Mesenchymal stem cell (in vitro differentiated cells and primary cell): Measurements from ENCODE around the gene ANKMY1.
A peak's percentile ranks its signal among the peaks of the same experiment; 100 is the strongest.

Experiments
- DNase-seq: peaks from one replicate; pipeline ENCODE4 v3.0.0-alpha.2; 2013
- H2AFZ ChIP-seq: one replicate; pipeline ENCODE4 v1.6.1; 2013; ENCODE audit warnings: low read depth, mild to moderate bottlenecking, control low read depth, inconsistent platforms, low read length, moderate library complexity
- H2AK5ac ChIP-seq: 2 replicates; pipeline ENCODE4 v1.6.1; 2013; ENCODE audit warnings: low read length, moderate library complexity, mild to moderate bottlenecking, inconsistent platforms; ENCODE audit not compliant: severe bottlenecking
- H2BK120ac ChIP-seq: one replicate; pipeline ENCODE4 v1.6.1; 2013; ENCODE audit warnings: low read depth, mild to moderate bottlenecking, inconsistent platforms, low read length, moderate library complexity
- H2BK12ac ChIP-seq, 2 experiments: one replicate each; pipeline ENCODE4 v1.6.1; 2013; ENCODE audit warnings: inconsistent platforms in 2 of 2, low read length in 2 of 2, mild to moderate bottlenecking in 2 of 2, moderate library complexity in 2 of 2, control low read depth in 1 of 2
- H2BK15ac ChIP-seq: one replicate; pipeline ENCODE4 v1.6.1; 2013; ENCODE audit warnings: mild to moderate bottlenecking, low read depth, inconsistent platforms; ENCODE audit not compliant: poor library complexity, severe bottlenecking
- H2BK5ac ChIP-seq: 2 replicates; pipeline ENCODE4 v1.6.1; 2013; ENCODE audit warnings: low read depth, mild to moderate bottlenecking, low read length, control low read depth, inconsistent platforms; ENCODE audit not compliant: poor library complexity, severe bottlenecking
- H3K14ac ChIP-seq, 2 experiments: one replicate each; pipeline ENCODE4 v1.6.1; 2013; ENCODE audit warnings: inconsistent platforms in 2 of 2, low read length in 2 of 2, control low read depth in 1 of 2, mild to moderate bottlenecking in 1 of 2, moderate library complexity in 1 of 2
- H3K18ac ChIP-seq, 2 experiments: one replicate each; pipeline ENCODE4 v1.6.1; 2013; ENCODE audit warnings: inconsistent platforms in 2 of 2, low read length in 2 of 2, control low read depth in 1 of 2, low read depth in 1 of 2, mild to moderate bottlenecking in 1 of 2
- H3K23ac ChIP-seq, 2 experiments: one replicate each; pipeline ENCODE4 v1.6.1; 2013; ENCODE audit warnings: inconsistent platforms in 2 of 2, low read length in 2 of 2, mild to moderate bottlenecking in 2 of 2, moderate library complexity in 2 of 2, control low read depth in 1 of 2
- H3K27ac ChIP-seq: 2 replicates; pipeline ENCODE4 v1.5.1; 2013; ENCODE audit warnings: mild to moderate bottlenecking, moderate library complexity, low read length, control low read depth, inconsistent platforms; ENCODE audit not compliant: poor library complexity, severe bottlenecking
- H3K27me3 ChIP-seq, 2 experiments: 2 replicates each; pipeline versions ENCODE4 v1.6.1 to v1.7.0; 2013; ENCODE audit warnings: low read length in 2 of 2, mild to moderate bottlenecking in 2 of 2, moderate library complexity in 2 of 2, control low read depth in 1 of 2, inconsistent platforms in 1 of 2; ENCODE audit not compliant: control insufficient read depth in 1 of 2, insufficient read depth in 1 of 2
- H3K36me3 ChIP-seq, 2 experiments: 2 replicates each; pipeline versions ENCODE4 v1.6.1 to v1.7.0; 2013; ENCODE audit warnings: low read length in 2 of 2, control low read depth in 1 of 2, inconsistent platforms in 1 of 2, low read depth in 1 of 2, mild to moderate bottlenecking in 1 of 2; ENCODE audit not compliant: insufficient read depth in 2 of 2, control insufficient read depth in 1 of 2
- H3K4ac ChIP-seq, 2 experiments: one replicate each; pipeline ENCODE4 v1.6.1; 2013; ENCODE audit warnings: inconsistent platforms in 2 of 2, low read length in 2 of 2, mild to moderate bottlenecking in 2 of 2, moderate library complexity in 2 of 2, control low read depth in 1 of 2, low read depth in 1 of 2
- H3K4me1 ChIP-seq: 2 replicates; pipeline ENCODE4 v1.6.1; 2013; ENCODE audit warnings: low read depth, low read length, control low read depth; ENCODE audit not compliant: control insufficient read depth, insufficient read depth
- H3K4me2 ChIP-seq: 2 replicates; pipeline ENCODE4 v1.6.1; 2013; ENCODE audit warnings: low read length, mild to moderate bottlenecking, inconsistent platforms; ENCODE audit not compliant: poor library complexity, severe bottlenecking
- H3K4me3 ChIP-seq, 2 experiments: 2 replicates each; pipeline versions ENCODE4 v1.5.1 to v1.7.0; 2013; ENCODE audit warnings: low read length in 2 of 2, mild to moderate bottlenecking in 2 of 2, control low read depth in 1 of 2, low read depth in 1 of 2; ENCODE audit not compliant: insufficient read depth in 1 of 2
- H3K79me1 ChIP-seq: replicated peaks from 2 replicates; pipeline ENCODE4 v1.6.1; 2013; ENCODE audit warnings: mild to moderate bottlenecking, control low read depth, low read length, inconsistent platforms; ENCODE audit not compliant: poor library complexity, severe bottlenecking
- H3K9ac ChIP-seq: 2 replicates; pipeline ENCODE4 v1.7.0; 2013; ENCODE audit warnings: mild to moderate bottlenecking, low read length, moderate library complexity
- H3K9me3 ChIP-seq: 2 replicates; pipeline ENCODE4 v1.7.0; 2013; ENCODE audit warnings: mild to moderate bottlenecking, low read length; ENCODE audit not compliant: control insufficient read depth
- H4K8ac ChIP-seq: one replicate; pipeline ENCODE4 v1.6.1; 2013; ENCODE audit warnings: inconsistent platforms, mild to moderate bottlenecking, low read length, moderate library complexity
- H4K91ac ChIP-seq: one replicate; pipeline ENCODE4 v1.6.1; 2013; ENCODE audit warnings: mild to moderate bottlenecking, low read length, inconsistent platforms
- WGBS: methylation state at CpG from one replicate; pipeline ENCODE4 v1.1.7; 2013; ENCODE audit warnings: mixed read lengths; 5-methylcytosine and 5-hydroxymethylcytosine counted together

The ANKMY1 gene

GRCh38 chr2:240520130-240520973 is 37.4 kb downstream of the ANKMY1 start:
- no peak for DNase-seq
- Histone ChIP-seq H2BK15ac (no peak overlapping the region), H3K9ac (peak overlapping the region; percentile 44), H2BK12ac (no peak overlapping the region), H3K27ac (no peak overlapping the region), H2AK5ac (no peak overlapping the region), H2AFZ (no peak overlapping the region), H4K8ac (no peak overlapping the region), H2BK120ac (no peak overlapping the region), H3K23ac (no peak overlapping the region), H3K4me3 (peak overlapping the region in 1 of 2 experiments; percentile 64), H3K79me1 (no peaks in the 10 kb centered on the region), H4K91ac (no peak overlapping the region), H2BK5ac (no peak overlapping the region), H3K27me3 (peaks cover 4 to 7% of the 10 kb centered on the region in 2 experiments), H3K4me1 (peaks cover 3% of the 10 kb centered on the region), H3K4ac (no peak overlapping the region), H3K14ac (peak overlapping the region in 1 of 2 experiments; percentile 81), H3K4me2 (no peak overlapping the region), H3K18ac (no peak overlapping the region), H3K9me3 (peaks cover 7% of the 10 kb centered on the region), H3K36me3 (peaks cover 20 to 26% of the 10 kb centered on the region in 2 experiments)
- 47% methylated on average over 46 of the region's 52 CpGs for WGBS

GRCh38 chr2:240519396-240520129 is 38.2 kb downstream of the ANKMY1 start:
- Histone ChIP-seq H3K18ac (no peak overlapping the region), H3K4ac (no peak overlapping the region), H2BK12ac (no peak overlapping the region), H3K9ac (peak overlapping the region; percentile 44), H4K91ac (no peak overlapping the region), H3K23ac (no peak overlapping the region), H2AFZ (no peak overlapping the region), H2BK5ac (no peak overlapping the region), H3K4me1 (peaks cover 5% of the 10 kb centered on the region), H3K9me3 (no peaks in the 10 kb centered on the region), H4K8ac (no peak overlapping the region), H3K27ac (no peak overlapping the region), H3K27me3 (peaks cover 4 to 7% of the 10 kb centered on the region in 2 experiments), H3K36me3 (peaks cover 17 to 20% of the 10 kb centered on the region in 2 experiments), H2BK120ac (no peak overlapping the region), H3K79me1 (no peaks in the 10 kb centered on the region), H3K14ac (no peak overlapping the region), H3K4me3 (peak overlapping the region in 1 of 2 experiments; percentile 64), H3K4me2 (no peak overlapping the region), H2BK15ac (no peak overlapping the region), H2AK5ac (no peak overlapping the region)
- DNase-seq, result no peak
- 75% methylated on average over 25 of the region's 25 CpGs for WGBS

DNA sequence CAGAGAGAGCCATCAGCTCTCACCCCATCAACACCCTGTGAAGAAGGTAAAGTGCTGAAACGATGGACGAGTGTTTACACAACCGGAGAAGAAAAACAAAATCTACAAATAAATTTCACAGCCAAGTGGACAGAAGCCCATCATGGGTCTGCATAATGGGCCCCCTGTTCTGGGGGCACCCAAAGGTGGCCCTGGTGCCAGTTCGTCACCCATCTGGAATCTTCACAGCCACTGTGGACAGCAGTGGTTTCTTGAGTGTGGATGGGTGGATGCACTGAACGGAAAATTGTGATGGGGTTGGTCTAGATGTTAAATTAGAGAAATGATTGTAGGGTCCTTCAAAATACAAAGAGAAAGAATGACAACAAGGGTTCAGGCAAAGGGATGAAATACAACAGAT is 38.8 kb downstream of the ANKMY1 start:
- Histone ChIP-seq H3K36me3 (peaks cover 15 to 19% of the 10 kb centered on the region in 2 experiments), H4K91ac (no peak overlapping the region), H3K4me2 (no peak overlapping the region), H3K9me3 (no peaks in the 10 kb centered on the region), H3K4me1 (peaks cover 5% of the 10 kb centered on the region), H3K27me3 (peaks cover 4 to 7% of the 10 kb centered on the region in 2 experiments), H2AK5ac (no peak overlapping the region), H2BK12ac (no peak overlapping the region), H3K4me3 (peak overlapping the region in 1 of 2 experiments; percentile 64), H3K27ac (no peak overlapping the region), H2BK120ac (no peak overlapping the region), H2BK15ac (no peak overlapping the region), H2BK5ac (no peak overlapping the region), H2AFZ (no peak overlapping the region), H3K23ac (no peak overlapping the region), H4K8ac (no peak overlapping the region), H3K14ac (no peak overlapping the region), H3K79me1 (no peaks in the 10 kb centered on the region), H3K9ac (peak overlapping the region; percentile 44), H3K4ac (no peak overlapping the region), H3K18ac (no peak overlapping the region)
- DNase-seq, result no peak
- 93% methylated on average over 5 of the region's 5 CpGs for WGBS

- Histone ChIP-seq H3K23ac (no peak overlapping the region), H3K18ac (no peak overlapping the region), H2BK120ac (no peak overlapping the region), H3K9ac (no peak overlapping the region), H3K36me3 (peaks cover under 1 to 3% of the 10 kb centered on the region in 2 experiments), H2AK5ac (no peak overlapping the region), H4K91ac (no peak overlapping the region), H2AFZ (no peak overlapping the region), H3K27ac (no peak overlapping the region), H4K8ac (no peak overlapping the region), H2BK12ac (no peak overlapping the region), H3K4ac (no peak overlapping the region), H3K4me3 (no peak overlapping the region), H3K14ac (no peak overlapping the region), H3K27me3 (peaks cover 4 to 7% of the 10 kb centered on the region in 2 experiments), H2BK15ac (no peak overlapping the region), H3K4me2 (no peak overlapping the region), H3K79me1 (no peaks in the 10 kb centered on the region), H2BK5ac (no peak overlapping the region), H3K4me1 (peaks cover 9% of the 10 kb centered on the region), H3K9me3 (no peaks in the 10 kb centered on the region)
- WGBS, result 81% methylated on average over 4 of the region's 4 CpGs
- no peak for DNase-seq
Observed at GRCh38 chr2:240517342-240517741, 40.4 kb downstream of the ANKMY1 start.
